H4 (cell line): ENCODE results near the gene APCDD1L. TPM values are rescaled to one million over a fixed set of nuclear protein-coding genes. Genes with fewer than 3 reads are reported as not detected.

Source experiments
- DNase-seq: peaks from one replicate; pipeline ENCODE4 v3.0.0-alpha.2; 2015; ENCODE audit warnings: low spot score
- total RNA-seq: library from RNA; depleted of rRNA; stranded (reverse); fragments of >200 nt; shearing (Covaris generic); gene quantifications from 2 replicates; pipeline ENCODE4 v1.2.3, GENCODE V29; 2014; rRNA removed

The APCDD1L gene
- total RNA-seq, result 1.5 and 1.7 TPM in 2 replicates

DNA sequence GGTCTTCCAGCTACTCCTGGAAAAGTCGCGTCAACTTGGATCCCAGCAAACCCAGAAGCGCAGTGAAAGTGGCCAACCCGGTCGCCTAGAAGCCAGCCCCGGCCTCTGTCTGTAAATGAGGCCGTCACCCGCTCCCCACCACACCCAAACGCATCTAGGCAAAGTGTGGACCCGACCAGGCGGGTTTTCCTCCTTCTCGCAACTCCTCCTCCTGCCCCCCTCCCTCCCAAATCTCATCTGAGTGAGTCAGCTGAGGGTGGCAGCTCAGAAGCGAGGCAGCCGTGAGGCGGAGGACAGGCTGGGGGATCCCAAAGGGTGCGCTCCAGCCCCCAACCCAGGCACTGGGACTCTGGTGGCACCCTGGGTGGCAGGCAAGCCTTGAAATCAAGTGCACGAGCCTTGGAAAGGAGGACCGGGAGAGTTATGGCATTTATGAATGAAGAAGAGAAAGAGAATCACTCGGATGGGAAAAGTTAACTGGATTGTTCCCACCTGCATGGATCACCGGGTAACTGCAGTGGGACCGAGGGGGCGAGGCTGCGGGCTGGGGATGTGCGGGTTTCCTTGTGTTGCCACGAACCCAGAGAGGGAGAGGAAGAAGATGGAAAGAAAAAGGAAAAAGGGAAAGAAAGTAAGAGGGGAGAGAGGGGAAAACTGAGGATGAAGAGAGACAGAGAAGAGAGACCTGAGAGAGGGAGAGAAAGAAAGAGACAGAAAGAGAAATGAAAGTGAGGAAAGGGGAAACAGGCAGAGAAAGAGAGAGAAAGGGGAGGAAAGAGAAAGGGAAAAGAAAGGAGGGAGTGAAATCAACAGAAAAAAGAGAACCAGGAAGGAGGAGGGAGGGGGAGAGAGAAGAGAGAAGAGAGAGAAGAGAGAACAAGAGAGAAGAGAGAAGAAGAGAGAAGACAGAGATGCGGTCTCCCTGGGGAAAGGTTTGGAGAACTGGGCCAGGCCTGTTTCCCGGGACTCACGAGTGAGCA, at the start of gene APCDD1L:
Gene APCDD1L (minus strand): TSS at position 167 of the 980 bp plus-strand sequence. CDS start 692 bp downstream, outside the sequence.
- peak; percentile 64 for DNase-seq

DNA sequence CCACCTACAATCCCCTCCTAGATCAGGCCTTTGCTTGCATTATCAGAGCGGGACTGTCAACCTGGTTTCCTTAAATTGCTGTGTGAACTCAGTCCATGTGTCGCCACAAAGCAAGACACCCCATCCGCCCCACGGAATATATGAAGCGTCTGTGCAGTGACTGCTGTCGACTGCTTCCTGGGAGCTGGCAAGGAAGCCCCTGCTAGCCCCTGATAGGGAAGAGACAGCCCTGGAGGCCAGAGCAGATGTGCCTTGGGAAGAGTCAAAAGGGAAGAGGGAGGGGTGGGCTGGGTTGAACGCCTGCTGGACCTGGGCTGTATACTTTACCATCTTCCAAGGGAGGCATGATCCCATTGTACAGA, 44.1 kb upstream of the APCDD1L start:
- no peak for DNase-seq

DNA sequence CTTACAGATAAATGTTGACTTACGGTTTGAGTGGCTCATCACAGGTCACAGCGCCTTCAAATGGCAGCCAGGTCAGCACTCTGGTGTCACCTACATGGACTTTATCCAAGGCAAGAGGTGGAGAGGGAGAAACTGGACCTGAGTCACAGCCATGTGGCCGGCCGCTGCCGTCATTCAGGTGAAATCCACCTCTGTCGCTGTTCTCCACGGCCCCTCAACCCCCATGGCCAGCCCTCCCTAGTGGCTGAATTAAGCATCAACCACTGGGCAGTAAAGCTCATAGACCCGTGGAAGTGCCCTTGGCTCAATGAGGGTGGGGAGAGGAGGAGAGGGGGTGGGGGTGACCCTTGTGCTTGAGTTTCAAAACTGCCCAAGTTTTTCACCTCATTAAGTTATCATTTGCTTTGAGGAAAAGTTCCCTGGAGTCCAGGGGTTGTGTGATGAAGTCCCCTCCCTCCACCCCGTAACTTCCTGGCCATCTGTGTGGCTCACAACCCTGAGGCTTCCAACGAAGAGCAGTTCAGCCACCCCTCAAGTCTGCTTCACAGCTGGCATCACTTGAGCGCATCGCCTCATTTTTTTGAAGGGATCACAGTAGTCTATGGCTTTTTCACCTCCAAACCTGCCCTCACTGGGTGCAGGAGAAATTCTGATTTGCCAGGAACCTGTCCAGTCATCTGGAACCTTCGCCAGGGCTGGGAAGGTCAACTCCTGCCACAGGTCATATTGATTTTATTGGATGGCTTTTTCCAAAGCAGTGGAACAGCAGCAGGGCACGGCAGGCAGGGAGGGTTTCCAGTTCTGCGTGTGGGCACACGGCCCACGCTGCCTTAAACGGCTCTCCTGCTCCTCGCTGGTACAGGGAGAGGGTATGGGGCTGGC, 43.5 kb upstream of the APCDD1L start:
- no peak for DNase-seq

DNA sequence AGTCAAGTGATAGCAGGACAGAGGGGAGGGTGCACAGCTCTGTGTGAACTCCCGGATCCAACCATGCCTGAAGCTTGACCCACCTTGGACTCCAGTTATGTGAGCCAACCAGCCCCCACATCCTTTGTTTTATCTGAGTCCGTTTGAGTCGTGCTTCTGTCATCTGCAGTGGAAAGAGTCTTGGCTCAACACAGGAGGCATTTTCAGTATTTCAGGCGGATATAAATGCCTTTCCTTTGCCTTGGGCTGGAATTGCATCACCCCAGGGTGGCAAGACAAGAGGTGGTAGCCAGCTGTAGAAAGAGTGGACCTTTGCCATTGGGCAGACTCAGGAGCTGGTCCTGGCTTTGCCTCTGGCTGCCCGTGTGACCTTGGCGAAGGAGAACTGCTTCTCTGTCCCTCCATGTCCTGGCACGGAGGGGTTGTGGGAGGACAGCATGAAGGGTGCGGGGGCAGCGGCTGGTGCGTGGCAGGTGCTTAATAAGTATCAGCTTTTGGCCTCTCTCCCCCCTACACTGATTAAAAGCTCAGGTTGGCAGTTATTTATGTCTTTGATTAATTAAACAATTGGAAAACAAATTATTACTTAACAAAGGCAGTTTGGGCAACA, 42.6 kb upstream of the APCDD1L start:
- no peak for DNase-seq

DNA sequence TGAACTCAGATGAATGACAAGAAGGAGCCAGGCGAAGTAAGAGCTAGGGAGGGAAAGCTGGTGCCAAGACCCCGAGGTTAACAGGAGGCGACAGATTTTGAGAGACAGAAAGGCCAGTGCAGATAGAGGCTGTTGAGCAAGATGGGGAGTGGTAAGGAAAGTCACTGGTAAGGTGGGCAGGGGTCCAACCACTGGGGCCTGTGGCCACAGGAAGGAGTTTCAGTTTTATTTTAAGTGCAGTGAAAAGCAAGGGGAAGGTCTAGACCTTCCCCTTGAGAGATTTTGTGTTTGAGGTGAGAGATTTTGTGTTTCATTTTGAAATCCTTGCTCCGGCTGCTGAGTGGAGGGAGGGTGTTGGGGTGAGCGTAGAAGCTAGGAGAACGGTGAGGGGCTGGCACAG, 41.8 kb upstream of the APCDD1L start:
- no peak for DNase-seq

DNA sequence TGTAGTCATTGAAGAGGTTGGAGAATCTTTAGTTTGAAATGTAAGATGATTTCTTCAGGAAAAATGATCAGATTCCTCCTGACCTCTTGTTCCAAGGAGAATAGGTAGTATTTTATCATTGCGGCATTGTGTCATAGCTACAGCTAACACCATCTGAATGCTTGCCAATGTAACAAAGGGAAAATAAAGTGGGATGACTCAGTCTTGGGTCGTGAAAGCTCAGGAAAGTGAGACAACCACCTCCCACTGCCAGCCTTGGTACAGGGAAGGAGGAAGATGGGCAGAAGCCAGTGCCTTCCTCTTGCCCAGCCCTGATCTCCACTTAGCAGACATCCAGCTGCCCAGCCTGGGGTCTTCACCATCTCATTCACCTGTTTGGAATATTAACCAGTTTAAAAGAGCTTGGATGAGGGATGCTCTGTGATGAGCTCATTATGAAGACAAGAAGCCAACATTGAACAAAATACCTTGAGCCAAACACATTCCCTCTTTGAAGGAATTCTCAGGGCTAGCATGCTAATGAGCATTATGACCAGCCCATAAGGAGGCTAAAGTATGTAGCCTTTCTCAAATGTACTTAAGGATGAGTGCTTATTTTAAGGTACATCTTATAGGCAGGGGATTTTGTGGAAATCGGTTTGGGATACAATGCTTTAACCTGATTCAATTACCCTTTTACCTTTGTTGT, 40.0 kb upstream of the APCDD1L start:
- peak; percentile 83 for DNase-seq

DNA sequence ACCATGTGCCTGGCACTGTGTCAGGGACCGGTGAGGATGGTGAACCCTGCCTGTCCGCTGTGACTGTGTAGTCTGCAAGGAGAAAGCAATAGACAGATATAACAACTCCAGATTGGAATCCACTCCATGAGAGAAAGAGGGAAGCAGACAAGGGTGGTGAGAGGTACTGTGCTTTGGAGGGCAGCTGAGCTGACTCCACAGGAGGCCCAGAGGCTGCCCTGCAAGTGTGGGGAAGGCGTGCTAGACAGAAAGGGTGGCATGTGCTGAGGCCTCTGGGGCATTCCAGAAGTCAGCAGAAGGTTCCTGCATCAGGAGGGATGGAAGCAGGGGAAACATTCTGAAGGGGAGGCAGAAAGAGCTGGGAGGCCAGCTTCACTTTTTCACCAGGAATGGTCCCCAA, 39.3 kb upstream of the APCDD1L start:
- no peak for DNase-seq

DNA sequence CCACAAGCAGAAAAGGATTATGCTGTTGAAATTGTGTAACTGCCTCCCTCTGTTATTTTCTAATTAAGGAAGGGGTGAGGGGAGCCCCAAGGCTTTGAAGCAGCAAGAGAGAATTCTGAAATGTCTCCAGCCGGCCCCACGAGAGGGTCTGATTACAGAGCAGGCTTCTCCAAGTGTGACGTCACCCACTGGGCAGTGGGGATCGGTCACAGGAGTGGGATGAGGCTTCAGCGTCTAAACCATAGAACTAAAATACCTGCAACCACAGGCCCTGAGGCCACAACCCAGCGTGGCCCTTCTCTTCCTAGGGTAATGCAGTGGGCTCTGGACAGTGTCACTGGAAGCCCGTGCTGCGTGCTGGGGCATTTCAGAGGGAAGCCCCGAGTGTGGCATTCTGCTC, 38.6 kb upstream of the APCDD1L start:
- peak; percentile 73 for DNase-seq

DNA sequence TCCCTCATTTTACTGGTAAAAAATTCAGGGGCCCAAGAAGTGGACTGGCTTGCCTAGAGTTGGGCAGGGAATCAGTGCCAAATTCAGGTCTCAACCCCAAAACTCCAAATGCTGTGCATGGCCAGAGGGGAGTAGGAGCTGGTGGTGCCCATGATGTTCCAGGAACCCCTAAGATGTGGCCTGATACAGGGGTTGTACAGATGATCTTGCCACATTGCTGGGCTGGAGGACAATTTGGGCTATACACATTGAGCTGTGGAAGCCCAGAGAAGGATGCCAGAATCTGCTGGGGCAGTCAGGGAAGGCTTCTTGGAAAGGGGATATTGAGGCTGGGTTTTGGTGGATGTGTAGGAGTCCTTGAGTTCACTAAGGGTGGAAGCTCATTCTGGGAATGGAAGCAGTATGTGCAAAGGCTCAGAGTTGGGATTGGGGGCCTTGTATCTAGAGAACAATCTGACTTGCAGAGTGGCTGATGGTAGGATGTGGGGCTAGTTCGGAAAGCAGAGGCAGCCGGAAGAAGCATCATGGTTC, 38.0 kb upstream of the APCDD1L start:
- no peak for DNase-seq

DNA sequence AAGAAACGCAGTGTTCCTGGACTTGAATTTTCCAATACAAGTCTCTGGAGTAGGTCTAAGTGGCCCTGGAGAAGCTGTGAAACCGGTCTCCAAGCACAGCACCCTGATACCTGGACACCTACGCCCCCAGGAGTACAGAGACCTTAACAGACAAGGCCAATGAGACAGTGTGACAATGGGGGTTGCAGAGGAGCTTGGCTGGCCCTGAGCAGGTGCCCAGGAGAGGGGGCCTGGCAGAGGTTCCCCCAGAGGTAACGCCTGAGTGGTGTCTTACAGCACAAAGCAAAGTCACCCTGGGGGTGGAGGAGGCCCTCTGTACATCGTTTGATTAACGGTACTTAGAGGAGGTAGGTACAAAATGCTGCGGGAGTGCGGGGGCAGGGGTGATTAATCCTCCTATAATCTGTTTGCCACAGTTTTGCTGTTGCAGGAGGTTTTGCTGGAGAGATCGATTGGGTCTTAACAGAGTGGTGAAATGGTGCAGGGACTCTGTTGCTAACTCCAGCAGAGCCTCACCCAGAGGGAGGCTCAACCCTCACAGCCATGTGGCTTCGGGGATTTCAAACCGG, 37.3 kb upstream of the APCDD1L start:
- DNase-seq, result no peak

DNA sequence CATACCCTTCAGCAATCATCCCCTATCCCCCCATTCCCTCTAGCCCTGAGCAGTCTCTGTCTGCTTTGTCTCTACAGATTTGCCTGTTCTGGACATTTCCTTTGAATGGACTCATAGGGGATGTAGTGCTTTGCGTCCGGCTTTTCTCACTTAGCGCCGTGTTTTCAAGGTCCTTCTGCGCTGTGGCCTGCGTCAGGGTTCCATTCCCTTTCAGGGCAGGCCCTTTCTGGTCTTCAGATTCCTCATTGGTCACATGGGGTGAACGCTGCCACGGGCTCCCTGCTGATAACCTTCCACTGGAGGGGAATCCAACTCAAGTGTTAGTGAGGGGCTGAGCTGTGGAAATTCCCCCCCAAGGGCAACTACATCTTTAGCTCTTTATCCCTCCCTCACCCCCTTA, 36.4 kb upstream of the APCDD1L start:
- DNase-seq, result no peak

DNA sequence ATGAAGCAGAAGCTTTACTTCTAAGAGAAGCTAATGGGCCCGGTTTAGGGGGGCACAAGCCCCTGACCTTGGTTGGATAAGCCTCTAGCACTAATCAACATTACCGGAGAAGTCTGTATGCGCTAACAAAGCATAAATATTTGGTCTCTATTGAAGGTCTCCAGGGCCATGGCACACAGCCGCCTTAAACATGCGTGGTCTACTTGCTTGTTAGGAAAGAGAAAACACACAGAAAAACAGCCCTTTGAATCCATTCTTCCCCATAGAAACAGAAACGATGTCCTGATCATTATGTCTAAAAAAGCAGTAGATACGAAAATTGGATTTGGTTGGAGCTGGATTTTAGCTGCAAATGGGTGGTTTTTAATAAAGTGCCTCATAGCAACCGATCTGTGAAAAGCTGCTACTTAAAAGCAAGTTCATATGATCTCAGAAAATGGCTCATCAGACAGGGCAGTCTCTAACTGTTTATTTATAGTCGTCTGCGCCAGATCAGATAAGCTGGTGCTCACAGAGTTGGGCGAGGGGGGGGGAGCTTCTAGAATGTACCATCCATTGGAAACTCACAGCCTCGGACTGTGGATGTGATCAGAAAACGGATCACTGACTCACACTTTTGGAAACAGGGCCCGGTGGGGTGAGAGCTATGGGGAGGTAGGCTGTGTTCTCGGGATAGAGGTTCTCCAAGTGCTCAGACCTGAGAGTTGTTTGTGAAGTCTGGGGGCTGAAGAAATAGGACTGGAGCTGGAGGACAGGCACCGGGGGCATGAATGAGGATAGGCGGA, 35.3 kb upstream of the APCDD1L start:
- DNase-seq, result peak; percentile 84

DNA sequence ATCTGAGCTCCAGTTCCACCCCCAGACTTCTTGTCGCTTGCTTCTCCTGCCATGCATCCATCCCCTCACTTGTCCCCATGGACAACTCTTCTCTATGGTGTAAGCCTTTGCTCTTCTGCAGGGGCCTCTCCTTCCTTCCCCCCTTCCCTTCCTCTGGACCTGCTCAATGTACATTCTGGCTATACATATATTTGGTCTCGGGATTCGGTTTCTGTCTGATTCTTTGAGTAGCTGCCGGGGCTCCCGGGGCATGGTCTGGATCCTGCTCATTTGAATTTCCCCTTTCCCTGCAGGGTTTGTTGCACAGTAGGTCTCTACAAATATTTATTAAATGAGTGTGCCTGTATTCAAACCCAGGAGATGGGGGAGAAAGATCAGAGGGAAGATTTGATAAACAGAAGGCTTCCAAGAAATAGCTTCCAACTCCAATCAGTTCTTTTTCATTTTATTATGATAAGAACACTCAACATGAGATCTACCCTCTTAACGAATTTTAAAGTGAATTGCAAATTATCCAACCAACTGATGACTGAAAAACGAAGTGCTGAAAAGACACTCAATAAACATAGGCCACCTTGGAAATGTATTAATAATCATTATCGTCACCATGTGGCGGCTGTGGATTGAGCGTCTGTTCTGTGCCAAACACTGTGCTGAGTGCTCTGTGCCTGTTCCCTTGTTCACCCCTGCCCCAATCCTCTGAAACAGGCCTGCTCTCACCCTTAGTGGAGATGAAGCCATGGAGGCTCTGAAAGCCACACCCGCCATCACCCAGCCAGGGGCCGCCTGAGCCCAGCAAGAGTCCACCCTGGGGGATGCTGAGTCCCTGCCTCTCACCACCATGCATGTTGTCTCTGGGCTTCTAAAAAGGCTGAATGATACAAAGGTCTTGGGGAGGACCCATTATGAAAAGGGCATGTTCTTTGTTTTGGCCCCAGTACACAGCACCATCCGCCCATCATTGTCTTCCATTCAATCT, 34.3 kb upstream of the APCDD1L start:
- no peak for DNase-seq

DNA sequence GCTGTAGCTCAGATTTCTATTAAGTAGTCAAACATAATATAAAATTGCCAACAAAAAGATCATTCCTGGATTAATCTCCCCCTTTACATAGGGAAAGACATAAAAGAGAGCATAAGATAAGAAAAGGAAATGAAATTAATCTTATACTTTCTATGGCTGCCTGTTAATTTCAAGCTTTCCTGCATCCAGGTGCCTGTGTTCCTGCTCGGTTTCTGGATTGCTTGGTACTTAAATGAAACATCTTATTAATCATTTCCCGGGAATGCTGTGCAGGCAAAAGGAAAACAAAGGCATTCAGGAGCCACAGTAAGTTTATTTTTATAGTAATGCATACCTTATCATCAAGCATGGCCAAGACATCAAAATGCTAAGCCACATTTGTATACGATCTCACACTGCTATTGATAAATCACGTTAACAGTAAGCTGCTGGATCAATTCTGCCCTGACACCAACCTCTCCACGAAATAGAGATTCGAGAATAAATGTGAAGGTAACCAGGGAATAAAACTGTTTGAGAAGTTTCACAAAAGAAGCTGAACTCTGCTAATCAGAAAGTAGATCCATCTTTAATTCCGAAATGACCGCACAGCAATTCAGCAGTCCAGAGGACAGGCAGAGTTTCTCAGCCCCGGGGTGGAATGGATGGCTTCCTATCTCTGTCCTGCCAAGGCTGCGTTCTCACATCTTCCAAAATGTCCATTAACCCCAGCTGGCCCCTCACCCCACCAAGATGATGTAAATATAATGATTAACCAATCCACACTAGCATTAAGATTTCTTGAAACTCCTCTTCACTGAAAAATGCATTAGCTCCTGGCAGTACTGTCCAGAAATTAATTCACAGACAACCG, 32.6 kb upstream of the APCDD1L start:
- no peak for DNase-seq

DNA sequence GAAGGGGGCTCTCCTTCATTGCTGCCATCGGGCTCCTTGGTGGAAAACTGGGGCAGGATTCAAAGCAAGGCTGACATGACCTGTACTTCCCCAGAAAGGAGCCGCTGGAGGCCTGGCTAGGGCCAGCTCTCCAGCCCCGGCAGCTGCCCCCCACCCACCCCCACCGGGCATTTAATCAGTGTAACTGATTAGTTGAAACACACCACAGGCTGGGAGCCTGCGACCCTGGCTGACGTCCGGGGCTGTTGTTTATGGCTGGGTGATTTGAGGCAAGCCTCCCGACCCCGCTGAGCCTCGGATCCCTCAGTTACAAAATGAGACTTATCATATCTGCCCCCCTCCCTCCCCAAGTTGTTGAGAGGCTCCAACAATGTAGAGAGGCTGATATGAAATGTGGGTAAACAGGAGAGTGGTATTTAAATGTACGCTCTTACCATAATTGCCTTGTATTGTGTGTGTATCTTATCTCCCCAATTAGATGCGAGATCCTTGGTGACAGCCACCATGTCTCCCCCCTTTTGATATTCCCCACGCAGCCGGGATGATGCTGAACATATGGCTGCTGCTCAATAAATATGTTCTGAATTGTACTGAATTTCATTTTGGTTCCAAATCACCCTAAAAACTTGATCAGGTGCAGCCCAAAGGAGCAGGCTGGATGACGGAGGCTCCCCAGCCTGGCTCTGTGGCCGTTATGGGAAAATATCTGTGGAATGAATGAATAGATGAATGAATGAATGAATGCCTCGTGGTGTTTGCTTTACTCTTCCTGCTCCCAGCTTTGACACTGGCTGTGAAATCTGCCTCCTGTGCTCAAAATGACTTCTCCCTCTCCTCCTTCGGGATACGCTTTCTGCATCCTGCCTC, 31.8 kb upstream of the APCDD1L start:
- DNase-seq, result no peak

DNA sequence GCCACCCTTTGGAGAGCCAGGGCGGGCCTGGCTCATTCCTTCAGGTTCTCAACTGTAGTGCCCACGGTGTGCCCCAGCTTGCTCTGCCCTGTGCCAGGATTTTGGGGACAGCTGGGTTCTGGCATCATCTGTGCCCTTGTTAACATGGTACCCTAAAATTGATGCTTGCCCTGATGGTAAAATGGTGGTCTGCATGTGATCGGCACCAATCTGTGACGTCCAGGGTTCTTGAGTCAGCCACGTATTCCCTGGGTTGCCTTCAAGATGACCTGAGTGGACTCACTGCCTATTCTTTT, 31.2 kb upstream of the APCDD1L start:
- no peak for DNase-seq
